ENCODE results near the gene HEATR3. TPM values are rescaled to one million over a fixed set of nuclear protein-coding genes. Genes with fewer than 3 reads are reported as not detected.
"Not testable (repeated sequence)": the region's sequence is repeated elsewhere in the genome, so short reads cannot be mapped to it uniquely, and the experiment has no call there.

HEATR3 gene
- total and polyA plus RNA-seq, 2 donors (not counting 1 experiment from before 2014, with no cell fraction given) = 18.0 to 21.0 TPM

GRCh38 chr16:50126183-50126582 lies 60.4 kb downstream of the HEATR3 start:
- intact Hi-C loops (cut with micrococcal nuclease) = no loop called here
- Histone ChIP-seq H3K36me3 (replicated peaks in 1 of 2; ENCODE audit: control extremely low read depth in 1 of 2, control insufficient read depth in 1 of 2, extremely low read depth in 1 of 2, insufficient read depth in 2 of 2, low read length in 1 of 2) (no peaks in the 10 kb centered on the region), H3K9me3 (ENCODE audit: control extremely low read depth in 1 of 3, control insufficient read depth in 2 of 3, insufficient read depth in 1 of 3, low read length in 2 of 3) (peaks cover 0 to 4% (median 0%) of the 10 kb centered on the region in 3 donors), H3K4me2 (replicated peaks; ENCODE audit: low read depth, low read length, poor library complexity, severe bottlenecking) (no peak overlapping the region), H3K79me2 (ENCODE audit: control insufficient read depth, insufficient read depth, low read length) (no peaks in the 10 kb centered on the region), H2AFZ (ENCODE audit: insufficient read depth, low read depth, low read length, poor library complexity, severe bottlenecking) (no peak overlapping the region), H3K9ac (ENCODE audit: low read length) (no peak overlapping the region), H3K27ac (ENCODE audit: low read length in 2 of 2) (no peak overlapping the region), H3K4me1 (ENCODE audit: control insufficient read depth in 2 of 2, insufficient read depth in 2 of 2, low read length in 2 of 2) (no peaks in the 10 kb centered on the region), H3K27me3 (replicated peaks in 1 of 4; ENCODE audit: control extremely low read depth in 1 of 4, control insufficient read depth in 3 of 4, insufficient read depth in 4 of 4, low read length in 3 of 4) (no peaks in the 10 kb centered on the region), H4K20me1 (ENCODE audit: control insufficient read depth, insufficient read depth, low read length, poor library complexity, severe bottlenecking) (no peaks in the 10 kb centered on the region), H3K4me3 (ENCODE audit: control extremely low read depth in 1 of 5, extremely low read depth in 1 of 5, insufficient read depth in 1 of 5, low read depth in 2 of 5, low read length in 4 of 5) (no peak overlapping the region)
- Mint-ChIP-seq H3K27me3 (no peaks in the 10 kb centered on the region), H3K27ac (no peak overlapping the region), H3K4me1 (peaks cover 7% of the 10 kb centered on the region), H3K9me3 (ENCODE audit: insufficient read depth) (peaks cover 3% of the 10 kb centered on the region), H3K4me3 (no peak overlapping the region)
- TF ChIP-seq CTCF (IDR thresholded peaks at IDR 0.05) (no peak), EZH2 (IDR thresholded peaks at IDR 0.05; ENCODE audit: borderline replicate concordance, insufficient read depth, low read depth, low read length, poor library complexity, severe bottlenecking) (no peak)
- CTCF ChIA-PET = no interaction called here
- DNase-seq (no peak), ATAC-seq (ENCODE audit: low read depth) (no peak)
- POLR2A ChIA-PET = no interaction called here
- WGBS (ENCODE audit: insufficient coverage) = 100% methylated on average over 3 of the region's 4 CpGs

- H3K27ac Mint-ChIP-seq; H3K4me3 ChIP-seq (ENCODE audit: control extremely low read depth in 1 of 5, extremely low read depth in 1 of 5, insufficient read depth in 1 of 5, low read depth in 2 of 5, low read length in 4 of 5); H3K27me3 Mint-ChIP-seq; H3K9ac ChIP-seq (ENCODE audit: low read length); H3K79me2 ChIP-seq (ENCODE audit: control insufficient read depth, insufficient read depth, low read length); H3K4me3 Mint-ChIP-seq; H3K4me1 Mint-ChIP-seq; DNase-seq; ATAC-seq (ENCODE audit: low read depth); POLR2A ChIA-PET; H4K20me1 ChIP-seq (ENCODE audit: control insufficient read depth, insufficient read depth, low read length, poor library complexity, severe bottlenecking); H3K4me1 ChIP-seq (ENCODE audit: control insufficient read depth in 2 of 2, insufficient read depth in 2 of 2, low read length in 2 of 2); intact Hi-C loops (cut with micrococcal nuclease); H3K9me3 Mint-ChIP-seq (ENCODE audit: insufficient read depth); H3K36me3 ChIP-seq (replicated peaks in 1 of 2; ENCODE audit: control extremely low read depth in 1 of 2, control insufficient read depth in 1 of 2, extremely low read depth in 1 of 2, insufficient read depth in 2 of 2, low read length in 1 of 2); H2AFZ ChIP-seq (ENCODE audit: insufficient read depth, low read depth, low read length, poor library complexity, severe bottlenecking); H3K27me3 ChIP-seq (replicated peaks in 1 of 4; ENCODE audit: control extremely low read depth in 1 of 4, control insufficient read depth in 3 of 4, insufficient read depth in 4 of 4, low read length in 3 of 4); H3K9me3 ChIP-seq (ENCODE audit: control extremely low read depth in 1 of 3, control insufficient read depth in 2 of 3, insufficient read depth in 1 of 3, low read length in 2 of 3); H3K27ac ChIP-seq (ENCODE audit: low read length in 2 of 2); H3K4me2 ChIP-seq (replicated peaks; ENCODE audit: low read depth, low read length, poor library complexity, severe bottlenecking): not testable (repeated sequence)
- 94% methylated on average over 6 of the region's 7 CpGs for WGBS (ENCODE audit: insufficient coverage)
- CTCF ChIA-PET = interaction anchor here (0.7 kb wide), 1 partner anchor 67 kb away, joined by 3 read pairs; the partner anchor contains the start of gene HEATR3
Observed at GRCh38 chr16:50132571-50132970, 66.8 kb downstream of the HEATR3 start.
